Measurements from ENCODE around the gene SLC25A46. TPM values are rescaled to one million over a fixed set of nuclear protein-coding genes. Genes with fewer than 3 reads are reported as not detected.
"Not testable (repeated sequence)": the region's sequence is repeated elsewhere in the genome, so short reads cannot be mapped to it uniquely, and the experiment has no call there.

The SLC25A46 gene
- 10 to 100 TPM; 47.5 to 51.5 TPM for total RNA-seq

DNA sequence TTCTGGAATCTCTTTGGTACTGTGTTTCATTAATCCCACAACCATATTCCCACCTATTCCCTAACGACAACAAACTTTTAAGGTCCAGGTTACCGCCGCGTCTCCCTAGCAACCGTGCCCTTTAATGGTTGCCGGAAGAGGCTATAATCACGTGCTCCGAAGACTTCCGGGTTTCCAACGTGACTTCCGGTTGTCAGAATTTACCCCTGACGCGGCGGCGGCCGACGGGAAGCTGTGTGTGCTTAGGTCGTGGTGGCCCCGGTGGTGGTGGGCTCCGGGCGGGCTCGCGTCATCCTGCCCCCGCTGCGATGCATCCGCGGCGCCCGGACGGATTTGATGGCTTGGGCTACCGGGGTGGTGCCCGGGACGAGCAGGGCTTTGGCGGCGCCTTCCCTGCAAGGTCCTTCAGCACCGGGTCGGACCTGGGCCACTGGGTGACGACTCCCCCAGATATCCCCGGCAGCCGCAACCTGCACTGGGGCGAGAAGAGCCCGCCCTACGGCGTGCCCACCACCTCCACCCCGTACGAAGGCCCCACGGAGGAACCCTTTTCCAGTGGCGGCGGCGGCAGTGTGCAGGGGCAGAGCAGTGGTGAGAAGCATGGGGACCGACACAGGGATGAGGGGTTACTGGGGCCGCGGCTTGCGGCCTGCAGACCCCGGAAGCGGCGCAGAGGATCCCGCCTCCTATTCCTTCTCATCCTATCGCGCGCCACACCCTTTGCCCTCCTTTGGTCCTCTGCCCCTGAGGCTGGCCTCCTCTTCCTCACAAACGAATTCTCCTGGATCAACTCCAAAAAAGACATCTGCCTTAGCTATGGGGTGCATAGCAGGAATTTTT, at the start of gene SLC25A46:
Gene SLC25A46, plus strand, starts transcription at position 196 of the 840 bp plus-strand sequence. Its CDS starts 113 bp downstream, at position 309.
- ChIA-PET POLR2A (interaction anchor here (0.9 kb wide), 1 partner anchor 14 kb away, joined by 7 read pairs; no protein-coding TSS in a partner anchor), CTCF (interaction anchor here (0.6 kb wide), 1 partner anchor 543 kb away, joined by 3 read pairs; no protein-coding TSS in a partner anchor)

DNA sequence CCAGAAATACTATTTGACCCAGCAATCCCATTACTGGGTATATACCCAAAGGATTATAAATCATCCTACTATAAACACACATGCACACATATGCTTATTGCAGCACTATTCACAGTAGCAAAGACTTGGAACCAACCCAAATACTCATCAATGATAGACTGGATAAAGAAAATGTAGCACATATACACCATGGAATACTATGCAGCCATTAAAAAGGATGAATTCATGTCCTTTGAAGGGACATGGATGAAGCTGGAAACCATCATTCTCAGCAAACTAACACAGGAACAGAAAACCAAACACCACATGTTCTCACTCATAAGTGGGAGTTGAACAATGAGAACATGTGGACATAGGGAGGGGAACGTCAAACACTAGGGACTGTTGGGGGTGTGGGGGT, 48.2 kb upstream of the SLC25A46 start:
- CTCF ChIA-PET, POLR2A ChIA-PET: not testable (repeated sequence)

DNA sequence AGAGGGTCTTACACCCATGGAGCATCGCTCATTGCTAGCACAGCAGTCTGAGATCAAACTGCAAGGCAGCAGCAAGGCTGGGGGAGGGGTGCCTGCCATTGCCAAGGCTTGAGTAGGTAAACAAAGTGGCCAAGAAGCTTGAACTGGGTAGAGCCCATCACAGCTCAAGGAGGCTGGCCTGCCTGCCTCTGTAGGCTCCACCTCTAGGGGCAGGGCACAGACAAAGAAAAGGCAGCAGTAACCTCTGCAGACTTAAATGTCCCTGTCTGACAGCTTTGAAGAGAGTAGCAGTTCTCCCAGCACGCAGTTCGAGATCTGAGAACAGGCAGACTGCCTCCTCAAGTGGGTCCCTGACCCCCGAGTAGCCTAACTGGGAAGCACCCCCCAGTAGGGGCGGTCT, 46.1 kb upstream of the SLC25A46 start:
- POLR2A ChIA-PET, CTCF ChIA-PET: not testable (repeated sequence)

DNA sequence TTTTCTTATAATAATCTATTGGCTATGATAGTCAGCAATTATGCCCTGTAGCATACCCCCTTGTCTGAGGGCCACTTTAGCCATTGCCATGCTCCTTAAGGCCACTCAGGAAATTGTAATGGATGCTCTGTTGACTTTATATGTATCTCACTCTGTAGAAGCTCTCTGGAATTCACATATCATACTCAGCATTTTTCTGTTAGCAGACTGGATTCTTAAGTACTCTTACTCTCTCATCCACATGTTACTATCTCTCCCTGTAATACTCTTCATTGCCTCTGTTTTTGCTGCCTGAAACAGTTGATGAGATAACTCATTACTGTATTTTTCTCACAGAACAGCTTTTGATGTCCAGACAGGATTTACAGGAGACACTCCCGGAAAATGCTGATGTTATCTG, 36.5 kb upstream of the SLC25A46 start:
- CTCF ChIA-PET, result no interaction called here
- POLR2A ChIA-PET, result no interaction called here

DNA sequence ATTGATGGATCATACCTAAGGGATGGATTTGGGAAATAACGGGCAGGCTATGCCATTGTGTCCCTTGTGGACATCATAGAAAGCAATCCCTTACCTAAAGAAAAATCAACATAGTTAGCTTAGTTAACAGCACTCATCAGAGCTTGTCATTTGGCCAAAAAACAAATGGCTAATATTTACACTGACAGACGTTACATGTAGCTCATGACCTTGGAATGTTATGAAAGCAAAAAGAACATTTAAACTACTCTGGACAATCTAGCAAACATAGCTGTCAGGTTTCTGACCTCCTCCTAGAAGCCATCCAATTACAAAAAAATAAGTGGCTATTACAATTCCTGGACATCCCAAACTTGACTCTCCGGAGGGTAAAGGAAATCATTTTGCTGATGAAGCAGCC, 36.1 kb upstream of the SLC25A46 start:
- CTCF ChIA-PET, result no interaction called here
- POLR2A ChIA-PET, result no interaction called here

DNA sequence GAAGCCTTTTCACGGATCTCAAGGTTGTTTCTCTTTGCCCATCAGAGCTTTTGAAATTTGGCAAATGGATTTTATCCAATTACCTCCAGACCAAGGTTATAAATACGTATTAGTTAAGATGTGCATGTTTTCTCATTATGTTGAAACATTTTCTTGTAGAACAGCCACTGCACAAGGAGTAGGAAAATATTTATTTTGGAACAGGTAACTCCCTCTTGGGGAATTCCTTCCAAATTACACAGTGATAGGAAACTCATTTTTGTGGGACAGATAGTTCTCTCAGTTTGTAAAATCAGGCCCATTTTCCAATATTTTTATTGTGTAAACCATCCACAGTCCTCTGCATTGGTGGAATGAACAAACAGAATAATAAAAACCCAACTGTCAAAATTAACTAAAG, 35.3 kb upstream of the SLC25A46 start:
- CTCF ChIA-PET, result no interaction called here

DNA sequence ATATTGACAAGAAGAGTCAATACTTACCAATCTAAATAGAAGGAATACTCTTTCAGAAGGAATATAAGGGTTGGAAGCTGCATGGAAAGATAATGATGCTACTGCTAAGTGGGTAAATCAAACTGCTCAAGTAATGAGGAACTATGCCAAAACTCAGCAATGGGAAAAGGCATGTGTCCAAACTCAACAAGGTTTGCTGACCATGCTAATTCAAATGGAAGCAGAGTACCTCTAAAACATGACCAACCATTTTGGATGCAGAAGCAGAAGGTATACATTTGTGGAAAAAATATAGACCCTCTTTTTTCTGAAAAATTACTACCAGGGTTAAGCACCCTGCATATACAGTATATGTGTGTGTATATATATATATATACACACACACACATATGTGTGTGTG, 33.5 kb upstream of the SLC25A46 start:
- ChIA-PET CTCF (no interaction called here), POLR2A (no interaction called here)

More for the DNA sequence above, 35.3 kb upstream of the SLC25A46 start:
- POLR2A ChIA-PET, result no interaction called here

DNA sequence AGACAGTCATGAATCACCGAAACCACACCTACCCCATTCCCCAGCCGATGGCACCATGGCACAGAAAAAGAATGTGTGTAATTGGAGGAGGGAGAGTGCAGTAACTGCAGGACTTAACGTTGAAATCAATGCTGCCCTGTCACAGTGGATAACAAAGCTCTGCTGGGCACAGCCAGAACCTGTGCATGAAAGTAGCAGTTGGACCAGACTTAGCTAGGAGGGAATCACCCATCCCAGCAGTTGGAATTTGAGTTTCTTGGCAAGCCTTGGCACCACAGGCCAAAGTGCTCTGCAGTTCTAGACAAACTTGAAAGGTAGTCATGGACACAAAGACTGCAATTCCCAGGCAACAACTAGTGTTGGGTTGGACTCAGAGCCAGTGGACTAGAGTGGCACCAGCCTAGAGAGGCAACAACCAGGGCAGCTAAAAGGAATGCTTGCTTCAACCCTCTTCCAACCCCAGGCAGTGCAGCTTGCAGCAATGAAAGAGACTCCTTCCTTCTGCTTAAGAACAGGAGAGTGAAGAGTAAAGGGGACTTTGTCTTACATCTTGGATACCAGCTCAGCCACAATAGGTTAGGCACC, 31.5 kb upstream of the SLC25A46 start:
- CTCF ChIA-PET, result interaction anchor here (0.6 kb wide), 1 partner anchor 389 kb away, joined by 3 read pairs; no protein-coding TSS in a partner anchor
- POLR2A ChIA-PET, result no interaction called here

DNA sequence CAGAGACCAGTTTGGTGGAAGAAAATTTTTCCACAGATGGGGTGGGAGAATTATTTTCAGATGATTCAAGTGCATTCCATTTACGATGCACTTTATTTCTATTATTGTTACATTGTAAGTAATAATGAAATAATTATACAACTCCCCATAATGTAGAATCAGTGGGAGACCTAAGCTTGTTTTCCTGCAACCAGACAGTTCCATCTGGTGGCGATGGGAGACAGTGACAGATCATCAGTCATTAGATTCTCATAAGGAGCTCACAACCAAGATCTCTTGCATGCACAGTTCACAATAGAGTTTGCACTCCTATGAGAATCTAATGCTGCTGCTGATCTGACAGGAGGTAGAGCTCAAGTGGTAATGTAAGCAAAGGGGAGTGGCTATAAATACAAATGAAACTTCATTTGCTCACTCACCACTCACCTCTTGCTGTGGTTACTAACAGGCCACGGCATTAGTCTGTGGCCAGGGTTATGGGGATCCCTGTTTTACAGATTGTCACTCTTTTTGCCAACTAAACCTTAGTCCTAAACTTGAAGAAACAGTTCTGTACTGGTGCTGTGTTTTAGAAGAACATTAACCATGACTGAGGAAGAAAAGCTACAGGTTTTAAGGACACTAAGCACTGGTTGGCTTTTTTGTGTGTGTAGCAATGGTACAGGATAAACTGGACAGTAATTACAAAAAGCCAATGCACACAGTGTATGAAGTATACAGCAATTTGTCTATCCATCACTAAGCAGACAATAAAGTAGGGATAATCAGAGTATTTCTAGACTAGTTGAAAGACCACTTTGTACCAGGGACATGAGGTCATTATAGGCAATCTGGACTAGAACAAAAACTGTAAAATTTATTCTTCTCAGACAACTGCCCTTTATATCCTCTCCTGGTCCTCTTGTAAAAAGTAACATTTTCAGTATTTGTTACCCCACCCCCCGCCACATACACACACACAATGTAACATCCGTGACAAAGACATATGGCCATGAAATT, 22.3 kb upstream of the SLC25A46 start:
- ChIA-PET CTCF (no interaction called here), POLR2A (no interaction called here)

DNA sequence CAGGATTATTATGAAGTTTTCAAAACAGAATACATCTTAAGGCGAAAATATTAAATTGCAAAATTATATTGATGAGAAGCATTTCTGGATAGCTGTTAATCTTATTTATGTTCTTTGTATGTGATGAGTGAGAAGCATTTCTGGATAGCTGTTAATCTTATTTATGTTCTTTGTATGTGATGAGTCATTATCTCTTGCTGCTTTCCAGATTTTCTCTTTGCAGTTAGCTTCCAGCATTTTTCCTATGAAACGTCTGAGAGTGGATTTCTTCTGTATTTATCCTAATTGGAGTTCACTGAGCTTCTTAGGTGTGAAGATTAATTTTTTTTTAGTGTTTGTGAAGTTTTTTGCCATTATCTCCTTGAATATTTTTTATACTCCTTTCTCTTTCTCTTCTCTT, 20.5 kb upstream of the SLC25A46 start:
- CTCF ChIA-PET, result no interaction called here

DNA sequence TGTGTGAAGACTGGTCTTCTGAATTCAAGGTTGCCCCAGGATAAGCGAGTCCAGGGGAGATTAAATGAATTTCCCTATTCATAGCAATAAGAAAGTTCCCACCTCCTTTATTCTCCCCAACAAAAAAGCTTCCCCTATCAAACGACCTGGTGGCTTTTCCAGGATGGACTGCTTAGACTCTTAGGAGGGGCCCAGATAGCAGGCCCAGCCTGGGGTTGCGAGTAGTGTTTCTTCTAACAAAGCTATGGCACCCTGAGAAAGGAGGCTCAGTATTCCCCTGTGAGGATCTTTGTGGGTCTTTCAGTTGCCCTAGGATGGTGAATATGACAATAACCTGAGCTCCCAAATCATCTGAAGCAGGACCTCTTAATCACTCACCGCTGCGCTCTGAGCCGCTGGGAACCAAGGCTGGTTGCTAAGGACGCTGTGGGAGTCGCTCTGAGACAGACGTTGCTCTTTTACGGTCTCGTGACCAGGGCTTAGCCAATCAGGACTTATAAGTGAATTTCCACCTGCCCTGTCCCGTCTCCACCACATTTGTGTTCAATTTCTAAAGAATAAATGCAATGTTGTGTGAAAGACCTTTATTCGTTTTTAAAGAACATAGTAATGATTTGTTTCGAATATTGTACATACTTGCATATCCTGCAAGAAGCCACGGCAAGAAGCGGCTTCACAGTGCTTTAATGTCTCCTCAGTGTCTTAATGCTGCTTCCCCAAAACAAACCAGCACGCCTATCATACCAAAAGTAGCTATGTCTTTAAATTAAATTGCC, 12.4 kb upstream of the SLC25A46 start, which contains the start of gene TMEM232:
Gene TMEM232, minus strand, starts transcription at position 423 of the 776 bp plus-strand sequence. CDS start 59,319 bp downstream, outside the sequence.
- ChIA-PET POLR2A (no interaction called here), CTCF (interaction anchor here (1.0 to 1.3 kb wide), 2 partner anchors 10 to 47 kb away, joined by 3 read pairs; no protein-coding TSS in a partner anchor)

More for the DNA sequence above, 20.5 kb upstream of the SLC25A46 start:
- POLR2A ChIA-PET, result no interaction called here

DNA sequence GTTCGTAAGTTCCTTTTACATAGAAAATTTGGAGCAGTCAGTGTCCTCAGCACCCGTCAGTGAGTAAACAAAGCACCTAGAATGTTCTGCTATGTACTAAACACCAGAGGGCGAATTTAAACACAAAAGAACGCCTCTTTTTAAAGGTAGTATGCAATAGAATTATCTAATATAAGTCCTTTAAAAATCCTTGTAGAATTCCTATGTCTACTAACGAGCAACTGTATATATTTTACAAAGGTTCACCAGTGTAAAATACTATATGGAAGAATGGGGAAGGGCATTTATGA, 11.8 kb upstream of the SLC25A46 start:
- POLR2A ChIA-PET, result no interaction called here
- CTCF ChIA-PET, result interaction anchor here (1.0 to 1.3 kb wide), 2 partner anchors 10 to 47 kb away, joined by 3 read pairs; no protein-coding TSS in a partner anchor

DNA sequence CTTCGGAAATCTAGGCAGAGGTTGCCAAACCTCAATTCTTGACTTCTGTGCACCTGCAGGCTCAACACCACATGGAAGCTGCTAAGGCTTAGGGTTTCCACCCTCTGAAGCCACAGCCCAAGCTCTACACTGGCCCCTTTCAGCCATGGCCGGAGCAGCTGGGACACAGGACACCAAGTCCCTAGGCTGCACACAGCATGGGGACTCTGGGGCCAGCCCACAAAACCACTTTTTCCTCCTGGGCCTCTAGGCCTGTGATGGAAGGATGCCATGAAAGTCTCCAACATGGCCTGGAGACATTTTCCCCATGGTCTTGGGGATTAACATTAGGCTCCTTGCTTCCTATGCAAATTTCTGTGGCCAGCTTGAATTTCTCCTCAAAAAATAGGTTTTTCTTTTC, 7.3 kb upstream of the SLC25A46 start:
- CTCF ChIA-PET, result interaction anchor here (0.6 kb wide), 1 partner anchor 331 kb away, joined by 3 read pairs; no protein-coding TSS in a partner anchor
- POLR2A ChIA-PET, result not testable (repeated sequence)

DNA sequence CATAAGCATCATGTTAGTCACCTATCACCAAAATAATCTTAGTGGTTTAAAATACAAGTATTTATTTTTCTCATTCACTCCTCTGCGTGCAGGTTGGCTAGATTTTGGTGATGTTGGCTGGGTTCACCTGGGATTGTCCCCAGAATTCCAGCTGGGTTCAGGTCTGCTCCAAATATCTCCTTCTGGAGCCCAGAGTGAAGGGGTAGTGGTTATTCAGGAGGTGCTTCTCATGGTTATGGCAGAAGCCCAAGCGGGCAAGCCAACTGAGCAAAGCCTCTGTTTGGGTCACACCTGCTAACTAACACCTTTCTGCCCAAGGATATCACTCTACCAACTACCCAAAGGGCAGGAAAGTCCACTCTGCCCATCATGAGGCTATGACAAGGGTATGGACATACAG, 4.7 kb upstream of the SLC25A46 start:
- CTCF ChIA-PET, result no interaction called here

DNA sequence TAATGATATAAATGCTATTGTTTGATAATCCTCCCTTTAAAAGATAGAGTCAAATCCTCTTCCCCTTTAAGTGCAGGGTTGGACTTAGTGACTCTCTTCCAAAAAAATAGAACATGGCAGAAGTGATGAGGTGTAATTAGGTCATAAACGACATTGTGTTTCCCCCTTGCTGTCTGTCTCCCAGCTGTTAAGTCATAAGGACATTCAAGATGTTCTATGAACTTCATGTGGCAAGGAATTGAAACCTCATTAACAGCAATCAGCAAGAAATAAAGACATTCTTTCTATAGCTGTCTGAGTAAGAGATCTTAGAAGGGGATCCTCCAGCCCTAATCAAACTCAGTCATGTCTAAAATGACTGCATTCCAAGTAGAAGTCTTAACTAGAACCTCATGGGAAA, 3.3 kb upstream of the SLC25A46 start:
- POLR2A ChIA-PET, result no interaction called here
- CTCF ChIA-PET, result no interaction called here

More for the DNA sequence above, 4.7 kb upstream of the SLC25A46 start:
- POLR2A ChIA-PET, result no interaction called here

DNA sequence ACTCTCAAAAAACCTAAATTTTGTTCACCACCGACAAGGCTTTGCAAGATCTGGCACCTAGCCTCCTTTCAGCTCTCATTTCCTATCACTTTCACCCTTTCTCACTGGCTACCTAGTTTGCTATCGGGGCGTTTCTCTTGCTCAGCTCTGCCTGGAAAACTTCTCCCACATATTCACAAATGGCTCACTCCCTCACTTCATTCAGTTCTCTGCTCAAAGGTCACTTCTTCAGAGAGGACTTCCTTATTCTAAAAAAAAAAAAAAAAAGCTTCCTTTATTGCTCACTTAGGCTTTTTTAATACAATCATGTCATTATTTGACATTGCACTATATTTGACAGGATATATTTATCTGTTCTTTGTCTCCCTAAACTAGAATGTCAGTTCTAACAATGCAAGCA, 2.1 kb upstream of the SLC25A46 start:
- ChIA-PET POLR2A (no interaction called here), CTCF (interaction anchor here (0.9 kb wide), 1 partner anchor 10 kb away, joined by 3 read pairs; the partner anchor contains the start of gene TMEM232)

DNA sequence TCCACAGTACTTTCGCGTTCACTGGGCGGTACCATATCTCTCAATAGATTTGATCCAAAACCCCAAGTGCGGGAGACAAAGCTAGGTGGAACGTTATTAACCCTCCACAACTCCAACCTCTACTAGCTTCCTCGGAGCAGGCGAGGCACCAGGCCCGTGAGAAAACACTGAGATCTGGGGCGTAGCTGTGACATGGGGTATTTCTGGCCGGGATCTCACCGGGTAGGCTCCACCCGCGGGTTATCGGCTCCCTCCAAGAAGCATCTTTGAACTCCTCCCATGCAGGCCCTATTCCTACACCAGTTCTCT, 350 bp upstream of the SLC25A46 start:
- CTCF ChIA-PET, result no interaction called here
- POLR2A ChIA-PET, result interaction anchor here (0.6 to 0.9 kb wide), 2 partner anchors 15 to 22 kb away, joined by 3 to 7 read pairs; no protein-coding TSS in a partner anchor

DNA sequence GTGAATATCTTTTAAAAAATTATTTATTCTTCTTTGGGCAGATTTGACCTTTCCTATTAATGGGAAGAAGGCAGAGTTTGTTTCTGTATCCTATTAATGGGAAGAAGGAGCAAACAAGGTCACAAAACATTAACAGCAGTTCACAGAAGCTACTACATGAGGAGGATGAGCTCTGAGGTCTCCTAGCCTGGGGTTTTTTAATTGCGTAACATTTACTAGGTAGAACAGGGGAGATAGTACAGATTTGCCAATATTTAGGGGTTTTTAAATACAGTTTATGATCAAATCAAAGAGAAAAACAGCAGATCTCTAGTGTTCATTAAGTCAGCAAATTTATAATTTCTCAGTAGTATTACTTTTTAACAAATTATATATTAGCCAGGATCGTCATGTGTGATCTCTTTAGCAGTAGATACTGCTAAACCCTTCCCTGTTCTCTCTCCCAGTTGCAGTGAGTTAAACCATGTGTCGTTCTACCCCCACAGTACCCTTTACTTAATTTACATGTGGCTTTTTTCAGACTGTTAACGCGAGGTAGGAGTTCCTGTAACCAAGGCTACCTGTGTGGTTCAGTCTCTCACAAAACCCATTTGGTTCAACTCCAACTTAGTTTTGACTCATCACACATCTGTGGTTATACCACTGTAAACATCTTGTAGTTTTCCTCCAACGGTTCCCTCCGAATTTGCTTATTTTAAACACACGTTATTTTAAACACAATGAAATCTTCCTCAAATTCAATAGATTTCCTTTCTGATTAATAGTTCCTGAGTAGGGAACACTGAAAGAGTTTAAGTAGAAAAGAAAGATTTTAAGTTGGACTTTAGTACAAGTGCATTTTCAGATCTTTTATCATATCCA, 13.3 kb downstream of the SLC25A46 start:
- POLR2A ChIA-PET, result no interaction called here
- CTCF ChIA-PET, result interaction anchor here (1.2 kb wide), 1 partner anchor 10 kb away, joined by 3 read pairs; no protein-coding TSS in a partner anchor

Measured in activated CD8-positive, alpha-beta memory T cell treated with anti-CD3 and anti-CD28 coated beads for 36 hours (primary cell).